Measurements from ENCODE around the gene ISYNA1. TPM values are rescaled to one million over a fixed set of nuclear protein-coding genes. Genes with fewer than 3 reads are reported as not detected.
A peak's percentile ranks its signal among the peaks of the same experiment; 100 is the strongest.

Gene ISYNA1
- total and polyA plus RNA-seq, 2 of the 4 experiments (the other 2 are of a cell fraction): 3.4 to 24.7 TPM

- no peak overlapping the region for H2AK9ac ChIP-seq (replicated peaks; ENCODE audit: low read depth, low read length, poor library complexity)
- H2BK120ac ChIP-seq (ENCODE audit: low read depth, low read length): no peak overlapping the region; the same call in 1 of the 2 replicates
- intact Hi-C loops (cut with micrococcal nuclease): no loop called here
- H3K4me1 ChIP-seq (ENCODE audit: control insufficient read depth, insufficient read depth, low read length): peaks cover 50% of the 10 kb centered on the region
- no peak for ATAC-seq (ENCODE audit: low read depth)
- H3K79me1 ChIP-seq (ENCODE audit: low read depth in 1 of 2, low read length in 2 of 2): peaks cover 42 to 98% of the 10 kb centered on the region in 2 experiments
- 40% methylated on average over 2 of the region's 12 CpGs; no CpG with 5 or more reads in 1 of the 2 experiments for WGBS, 2 experiments (ENCODE audit: extremely low coverage in 2 of 2, insufficient read length in 1 of 2)
- H2BK15ac ChIP-seq (ENCODE audit: low read depth, low read length): no peak overlapping the region; the same call in 2 of the 3 replicates
- no peaks in the 10 kb centered on the region for H3K9me3 ChIP-seq (ENCODE audit: control insufficient read depth, insufficient read depth, low read length)
- H3K36me3 ChIP-seq (ENCODE audit: control insufficient read depth, insufficient read depth, low read length): no peaks in the 10 kb centered on the region
- no peak overlapping the region; the same call in 1 of the 2 replicates for H3K27ac ChIP-seq (ENCODE audit: insufficient read depth, low read length)
- TF ChIP-seq, protein P1, sequence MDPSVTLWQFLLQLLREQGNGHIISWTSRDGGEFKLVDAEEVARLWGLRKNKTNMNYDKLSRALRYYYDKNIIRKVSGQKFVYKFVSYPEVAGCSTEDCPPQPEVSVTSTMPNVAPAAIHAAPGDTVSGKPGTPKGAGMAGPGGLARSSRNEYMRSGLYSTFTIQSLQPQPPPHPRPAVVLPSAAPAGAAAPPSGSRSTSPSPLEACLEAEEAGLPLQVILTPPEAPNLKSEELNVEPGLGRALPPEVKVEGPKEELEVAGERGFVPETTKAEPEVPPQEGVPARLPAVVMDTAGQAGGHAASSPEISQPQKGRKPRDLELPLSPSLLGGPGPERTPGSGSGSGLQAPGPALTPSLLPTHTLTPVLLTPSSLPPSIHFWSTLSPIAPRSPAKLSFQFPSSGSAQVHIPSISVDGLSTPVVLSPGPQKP (IDR thresholded peaks at IDR 0.05; ENCODE audit: borderline replicate concordance, low read depth, low read length): no peak
- TF ChIP-seq MAZ (IDR thresholded peaks at IDR 0.05; ENCODE audit: borderline replicate concordance, low read depth, low read length) (no peak), CEBPB (IDR thresholded peaks at IDR 0.05; ENCODE audit: low read depth, low read length) (peak; percentile 20; the same call in 1 of the 2 replicates), CHD1 (IDR thresholded peaks at IDR 0.05; ENCODE audit: low read depth, low read length) (no peak), RFX5 (IDR thresholded peaks at IDR 0.05; ENCODE audit: low read depth, low read length) (no peak), POLR2A (IDR thresholded peaks at IDR 0.05; ENCODE audit: low read depth, low read length) (no peak)
- 0 out of 2 replicates have a peak overlapping the region, but pooled peaks have one; percentile 7 for H4K5ac ChIP-seq (ENCODE audit: low read depth, low read length)
- H3K23ac ChIP-seq (ENCODE audit: low read depth, low read length): peak overlapping the region; percentile 24; the same call in 1 of the 2 replicates
- no peak overlapping the region for H2BK20ac ChIP-seq (ENCODE audit: low read depth, low read length)
- no peak overlapping the region for H2BK5ac ChIP-seq (ENCODE audit: low read depth, low read length, poor library complexity, severe bottlenecking)
- ChIA-PET CTCF (interaction anchor here (0.8 kb wide), 1 partner anchor 15 kb away, joined by 3 read pairs; no protein-coding TSS in a partner anchor), POLR2A (ENCODE audit: unreplicated experiment) (no interaction called here)
- H3K14ac ChIP-seq (replicated peaks; ENCODE audit: low read depth, low read length): no peak overlapping the region
- no peak overlapping the region for H3K56ac ChIP-seq (ENCODE audit: extremely low read depth, insufficient read depth, low read length)
- H3K4me2 ChIP-seq (ENCODE audit: low read depth, low read length): no peak overlapping the region
- no TSS peak for BruUV-seq (replicated peaks)
- no peaks in the 10 kb centered on the region for H3K27me3 ChIP-seq (ENCODE audit: control insufficient read depth, insufficient read depth, low read length)
- no peak overlapping the region for H3K4ac ChIP-seq (ENCODE audit: low read depth, low read length)
- H3K9me1 ChIP-seq (ENCODE audit: insufficient read depth, low read length): peaks cover 67% of the 10 kb centered on the region
- dilution Hi-C loops (cut with HindIII; ENCODE audit: low sequenced_read_pairs, unreplicated experiment): no loop called here
- no peak for DNase-seq
- no peak overlapping the region for H4K91ac ChIP-seq (ENCODE audit: insufficient read depth, low read depth, low read length)
- H2AFZ ChIP-seq (replicated peaks; ENCODE audit: low read length, poor library complexity): peak overlapping the region; percentile 18
- no peak overlapping the region for H3K9ac ChIP-seq (ENCODE audit: low read depth, low read length)
- H4K8ac ChIP-seq (ENCODE audit: low read depth in 2 of 2, low read length in 2 of 2): no peak overlapping the region; a peak in 1 of 4 replicates
- H3K4me3 ChIP-seq (ENCODE audit: insufficient read depth, low read depth, low read length): no peak overlapping the region
- in situ Hi-C loops (cut with MboI; ENCODE audit: low sequenced_read_pairs): no loop called here
- peaks cover 78% of the 10 kb centered on the region for H4K20me1 ChIP-seq (ENCODE audit: insufficient read depth, low read length)
- peak overlapping the region; percentile 27 for H2AK5ac ChIP-seq (ENCODE audit: low read depth, low read length)
- H3K18ac ChIP-seq (ENCODE audit: low read depth, low read length): no peak overlapping the region
These were observed 45.4 kb upstream of the ISYNA1 start for GRCh38 chr19:18483119-18483890.
